Transverse colon (tissue), 4 donors: Measurements from ENCODE around the gene SORL1-AS1.

Experiments
- DNase-seq: peaks from one replicate; pipeline ENCODE4 v3.0.0-alpha.2; 2019
- H3K27ac ChIP-seq, 4 donors: fragments of 200-600 bp; sonication (generic); 2 replicates each; pipeline ENCODE4 v1.5.1; 2016 to 2018; ENCODE audit warnings: inconsistent platforms in 4 of 4
- H3K27me3 ChIP-seq: fragments of 200-600 bp; sonication (generic); 2 replicates; pipeline ENCODE4 v1.5.1; 2017; ENCODE audit warnings: inconsistent platforms
- H3K36me3 ChIP-seq, 4 donors: fragments of 200-600 bp; sonication (generic); 2 replicates each; pipeline ENCODE4 v1.5.1; 2017 to 2019; ENCODE audit warnings: inconsistent platforms in 4 of 4
- H3K4me1 ChIP-seq, 4 donors: fragments of 200-600 bp; sonication (generic); 2 replicates each; pipeline ENCODE4 v1.5.1; 2017 to 2020; ENCODE audit warnings: inconsistent platforms in 4 of 4
- H3K4me3 ChIP-seq, 4 donors: fragments of 200-600 bp; sonication (generic); 1 replicate in 1 of 4; 2 replicates in 3 of 4; pipeline versions ENCODE4 v1.5.1 to v1.6.1; 2017 to 2019; ENCODE audit warnings: inconsistent platforms in 4 of 4
- H3K9me3 ChIP-seq, 2 donors: fragments of 200-600 bp; sonication (generic); 2 replicates each; pipeline ENCODE4 v1.5.1; 2017 to 2019; ENCODE audit warnings: inconsistent platforms in 2 of 2
- EP300 ChIP-seq: sonication (generic); formaldehyde crosslinking; IDR thresholded peaks from one replicate; pipeline ENCODE4 v1.6.1; 2017; ENCODE audit warnings: antibody characterized with exemption, low read depth
- POLR2A ChIP-seq: fragments of 450-650 bp; IDR thresholded peaks from one replicate; pipeline ENCODE4 v1.6.1; 2016; ENCODE audit warnings: antibody characterized with exemption, mild to moderate bottlenecking, moderate library complexity
- POLR2AphosphoS5 ChIP-seq, 3 donors: sonication (generic); formaldehyde crosslinking; IDR thresholded peaks; one replicate each; pipeline ENCODE4 v1.6.1; 2016; ENCODE audit warnings: antibody characterized with exemption in 3 of 3
- WGBS, 2 donors: methylation state at CpG; one replicate each; pipeline ENCODE4 v1.1.5; 2018; ENCODE audit warnings: low coverage in 1 of 2; 5-methylcytosine and 5-hydroxymethylcytosine counted together
- in situ Hi-C, 4 donors: fragments of 200-750 bp; cut with MboI; loops; one replicate each; pipeline versions ENCODE4 v1.15.0 to v1.15.1; 2017; ENCODE audit warnings: low sequenced_read_pairs in 3 of 4, low pct_ligation_motif_present in 1 of 4, low pct_unique_long_range_greater_than_20kb in 1 of 4
- intact Hi-C: fragments of 100-400 bp; cut with DNase I; formaldehyde crosslinking; loops from one replicate; pipeline ENCODE4 v1.15.1; 2023; ENCODE audit warnings: low total_unique reads
- TF ChIP-seq, protein P1 (sequence below), 5 experiments: fragments of 200-600 bp in 3 of 5; fragments of 450-650 bp in 2 of 5; sonication (generic) in 3 of 5; IDR thresholded peaks; 1 replicate in 2 of 5; 2 replicates in 3 of 5; pipeline ENCODE4 v1.5.1; 2016 to 2017; ENCODE audit warnings: antibody characterized with exemption in 5 of 5, inconsistent platforms in 3 of 5, mild to moderate bottlenecking in 2 of 5, moderate library complexity in 1 of 5

The SORL1-AS1 gene

DNA sequence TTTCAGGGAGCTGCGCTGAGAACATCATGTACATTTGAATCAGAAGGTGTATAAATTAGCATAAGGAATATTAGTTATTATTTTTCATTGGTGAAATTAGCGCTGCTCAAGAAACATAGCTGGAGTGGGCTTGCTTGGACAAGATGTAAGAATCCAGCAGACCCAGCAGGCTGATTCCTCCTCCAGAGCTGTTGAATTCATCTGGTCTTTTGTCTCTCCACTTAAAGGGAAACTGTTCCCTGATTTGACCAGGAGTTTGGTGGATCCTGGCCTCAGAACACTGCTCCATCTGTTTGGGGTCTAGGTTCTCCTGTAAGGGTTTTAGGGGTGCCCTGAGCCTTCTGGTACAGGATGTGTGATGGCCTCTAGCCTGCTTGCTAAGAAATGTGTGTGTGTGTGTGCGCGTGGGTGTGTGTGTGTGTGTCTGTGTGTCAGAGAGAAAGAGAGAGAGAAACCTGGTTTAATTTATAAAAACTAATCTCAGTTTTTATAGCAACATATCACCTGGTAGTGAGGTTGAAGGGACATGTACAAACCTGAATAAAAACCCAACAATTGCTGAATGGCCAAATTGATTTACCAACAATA lies 9.0 kb downstream of the SORL1-AS1 start:
- Histone ChIP-seq H3K4me3 (no peak overlapping the region), H3K27me3 (no peaks in the 10 kb centered on the region), H3K27ac (no peak overlapping the region), H3K9me3 (no peaks in the 10 kb centered on the region), H3K4me1 (peaks cover 0 to 17% (median 9%) of the 10 kb centered on the region in 4 donors), H3K36me3 (no peaks in the 10 kb centered on the region)
- intact Hi-C loops (no loop called here), in situ Hi-C loops (no loop called here)
- 96 to 98% methylated on average over 4 of the region's 4 CpGs for WGBS, 2 donors
- no peak for DNase-seq
- no peak for TF ChIP-seq EP300

DNA sequence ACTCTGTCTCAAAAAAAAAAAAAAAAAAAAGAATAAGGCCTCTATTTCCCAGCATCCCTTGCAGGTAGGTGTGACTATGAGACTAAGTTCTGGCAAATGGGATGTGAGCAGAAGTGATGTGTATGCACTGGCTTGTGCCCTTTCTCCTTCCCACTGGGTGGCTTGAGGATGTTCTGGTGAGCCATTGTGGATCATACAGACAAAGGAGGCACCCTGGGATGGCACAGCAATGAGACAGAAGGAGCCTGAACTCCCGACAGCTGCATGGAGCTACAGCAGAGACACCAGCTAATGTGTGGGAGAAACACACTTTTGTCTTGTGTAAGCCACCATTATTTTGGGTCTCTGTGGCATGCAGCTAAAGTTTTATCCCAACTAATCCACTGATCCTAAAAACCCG lies 11.2 kb downstream of the SORL1-AS1 start:
- TF ChIP-seq EP300 (no peak), POLR2A (no peak), POLR2AphosphoS5 (IDR thresholded peaks at IDR 0.05) (no peak)
- TF ChIP-seq, protein P1, sequence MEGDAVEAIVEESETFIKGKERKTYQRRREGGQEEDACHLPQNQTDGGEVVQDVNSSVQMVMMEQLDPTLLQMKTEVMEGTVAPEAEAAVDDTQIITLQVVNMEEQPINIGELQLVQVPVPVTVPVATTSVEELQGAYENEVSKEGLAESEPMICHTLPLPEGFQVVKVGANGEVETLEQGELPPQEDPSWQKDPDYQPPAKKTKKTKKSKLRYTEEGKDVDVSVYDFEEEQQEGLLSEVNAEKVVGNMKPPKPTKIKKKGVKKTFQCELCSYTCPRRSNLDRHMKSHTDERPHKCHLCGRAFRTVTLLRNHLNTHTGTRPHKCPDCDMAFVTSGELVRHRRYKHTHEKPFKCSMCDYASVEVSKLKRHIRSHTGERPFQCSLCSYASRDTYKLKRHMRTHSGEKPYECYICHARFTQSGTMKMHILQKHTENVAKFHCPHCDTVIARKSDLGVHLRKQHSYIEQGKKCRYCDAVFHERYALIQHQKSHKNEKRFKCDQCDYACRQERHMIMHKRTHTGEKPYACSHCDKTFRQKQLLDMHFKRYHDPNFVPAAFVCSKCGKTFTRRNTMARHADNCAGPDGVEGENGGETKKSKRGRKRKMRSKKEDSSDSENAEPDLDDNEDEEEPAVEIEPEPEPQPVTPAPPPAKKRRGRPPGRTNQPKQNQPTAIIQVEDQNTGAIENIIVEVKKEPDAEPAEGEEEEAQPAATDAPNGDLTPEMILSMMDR (IDR thresholded peaks at IDR 0.05) = no peak
- no peaks in the 10 kb centered on the region for H3K9me3 ChIP-seq
- intact Hi-C loops (no loop called here), in situ Hi-C loops (no loop called here)
- WGBS, 2 donors = 98 to 100% methylated on average over 1 to 2 of the region's 2 CpGs
- H3K36me3 ChIP-seq = no peaks in the 10 kb centered on the region
- H3K27me3 ChIP-seq = no peaks in the 10 kb centered on the region
- H3K4me3 ChIP-seq = no peak overlapping the region
- no peak overlapping the region for H3K27ac ChIP-seq
- DNase-seq = no peak
- H3K4me1 ChIP-seq = peaks cover 0 to 10% (median 9%) of the 10 kb centered on the region in 4 donors

DNA sequence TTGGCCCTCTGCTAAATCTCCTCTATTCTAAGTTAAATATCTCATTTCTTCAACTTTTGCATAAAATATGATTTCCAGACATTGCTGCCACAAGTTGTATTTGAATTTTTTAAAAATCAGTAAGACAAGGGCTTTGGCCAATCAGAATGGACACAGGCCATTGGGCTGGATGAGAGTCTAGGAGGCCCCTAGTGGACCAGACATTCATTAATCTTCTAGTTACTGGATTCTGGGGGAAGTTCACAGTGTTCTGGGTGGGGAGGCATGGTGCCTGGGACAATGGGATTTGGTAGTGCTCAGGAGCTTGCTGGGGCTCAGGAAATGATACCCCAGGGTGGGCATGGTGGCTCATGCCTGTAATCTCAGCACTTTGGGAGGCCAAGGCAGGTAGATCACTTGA lies 13.0 kb downstream of the SORL1-AS1 start:
- Histone ChIP-seq H3K4me3 (no peak overlapping the region), H3K27ac (no peak overlapping the region), H3K27me3 (no peaks in the 10 kb centered on the region), H3K4me1 (no peaks in the 10 kb centered on the region), H3K9me3 (no peaks in the 10 kb centered on the region), H3K36me3 (no peaks in the 10 kb centered on the region)
- no peak for DNase-seq
- no peak for TF ChIP-seq POLR2A
- intact Hi-C loops = no loop called here
- in situ Hi-C loops = no loop called here

DNA sequence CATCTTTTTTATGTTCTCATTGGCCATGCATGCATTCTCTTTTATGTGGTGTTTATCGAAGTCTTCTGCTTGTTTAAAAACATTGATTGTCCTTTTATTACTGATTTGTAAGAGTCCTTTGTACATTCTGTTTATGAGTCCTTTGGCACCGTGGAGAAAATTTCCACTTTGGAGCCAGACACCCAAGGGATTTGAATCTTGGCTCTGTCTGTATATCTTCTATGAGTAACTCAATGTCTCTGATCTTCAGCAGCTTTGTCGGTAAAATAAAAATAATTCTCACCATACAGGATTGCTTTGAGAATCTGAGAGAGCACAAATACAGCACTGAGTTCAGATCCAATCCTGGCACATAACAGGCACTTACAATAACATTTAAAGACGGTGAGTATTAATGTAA lies 13.4 kb downstream of the SORL1-AS1 start:
- intact Hi-C loops = no loop called here
- no peak for TF ChIP-seq POLR2A
- TF ChIP-seq EP300 = no peak
- TF ChIP-seq, protein P1 (IDR thresholded peaks at IDR 0.05) = no peak
- TF ChIP-seq POLR2AphosphoS5 (IDR thresholded peaks at IDR 0.05) = no peak

DNA sequence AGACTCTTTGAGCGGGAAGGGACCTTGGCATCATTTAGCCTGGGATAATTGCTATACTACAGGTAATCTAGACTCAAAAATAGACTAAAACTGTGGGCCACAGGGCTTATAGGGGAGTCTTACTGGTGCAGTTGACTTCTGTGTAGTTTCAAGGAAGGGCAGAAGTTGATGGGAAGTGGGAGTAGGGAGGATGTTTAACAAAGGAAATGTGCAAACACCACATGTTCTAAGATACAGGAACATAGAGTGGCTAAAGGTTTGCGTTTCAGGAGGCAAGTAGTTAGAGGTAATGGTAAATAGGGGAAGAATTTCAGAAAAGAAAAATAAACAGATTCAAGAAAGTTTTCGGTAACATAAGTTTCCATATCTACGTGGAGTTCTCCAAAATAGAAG lies 15.1 kb downstream of the SORL1-AS1 start:
- intact Hi-C loops = no loop called here
- no peak overlapping the region for H3K27ac ChIP-seq
- TF ChIP-seq EP300 (no peak), POLR2AphosphoS5 (IDR thresholded peaks at IDR 0.05) (no peak), POLR2A (no peak)
- TF ChIP-seq, protein P1 (IDR thresholded peaks at IDR 0.05) = no peak
- H3K9me3 ChIP-seq = no peaks in the 10 kb centered on the region
- 85 to 86% methylated on average over 4 of the region's 4 CpGs for WGBS, 2 donors
- no peak for DNase-seq
- H3K27me3 ChIP-seq = no peaks in the 10 kb centered on the region
- H3K4me3 ChIP-seq = no peak overlapping the region
- in situ Hi-C loops = no loop called here
- no peaks in the 10 kb centered on the region for H3K36me3 ChIP-seq
- H3K4me1 ChIP-seq = no peaks in the 10 kb centered on the region

More for the DNA sequence above, 13.4 kb downstream of the SORL1-AS1 start:
- Histone ChIP-seq H3K4me3 (no peak overlapping the region), H3K4me1 (no peaks in the 10 kb centered on the region), H3K36me3 (no peaks in the 10 kb centered on the region), H3K27ac (no peak overlapping the region), H3K9me3 (no peaks in the 10 kb centered on the region), H3K27me3 (no peaks in the 10 kb centered on the region)
- 73 to 76% methylated on average over 2 to 4 of the region's 4 CpGs for WGBS, 2 donors
- DNase-seq = no peak
- in situ Hi-C loops = no loop called here
